H1 (cell line): ENCODE results near the gene SNAI1. TPM values are rescaled to one million over a fixed set of nuclear protein-coding genes. Genes with fewer than 3 reads are reported as not detected.

ENCODE experiments used
- CTCF ChIA-PET: fragments of 300-600 bp; sonication (Branson Sonifier 250); formaldehyde crosslinking; loops from one replicate; lab custom pipeline; 2021; ENCODE audit not compliant: partially characterized antibody; lab: Charles Lee
- POLR2A ChIA-PET: fragments of 300-600 bp; sonication (Branson Sonifier 250); formaldehyde crosslinking; loops from one replicate; lab custom pipeline; 2021; ENCODE audit warnings: inconsistent platforms; ENCODE audit not compliant: partially characterized antibody; lab: Charles Lee
- DNase-seq, 2 experiments: peaks; one replicate each; pipeline versions ENCODE4 v3.0.0 to v3.0.0-alpha.2; 2010 to 2022; ENCODE audit warnings: low spot score in 2 of 2, low read depth in 1 of 2, mixed read lengths in 1 of 2
- FAIRE-seq: peaks from 2 replicates; lab custom pipeline; 2011; peaks lifted over from hg19 to GRCh38; lab: Jason Lieb, UNC
- H2AFZ ChIP-seq: 2 replicates; pipeline ENCODE4 v1.8.1; 2012; ENCODE audit warnings: low read length, inconsistent platforms
- H2AK5ac ChIP-seq: 2 replicates; pipeline ENCODE4 v1.6.1; 2013; ENCODE audit warnings: low read depth, low read length
- H2BK120ac ChIP-seq: replicated peaks from 2 replicates; pipeline ENCODE3; 2013; ENCODE audit warnings: low read depth, low read length, inconsistent platforms
- H2BK12ac ChIP-seq: 2 replicates; pipeline ENCODE4 v1.6.1; 2013; ENCODE audit warnings: low read depth, low read length
- H2BK15ac ChIP-seq: 2 replicates; pipeline ENCODE4 v1.6.1; 2013; ENCODE audit warnings: low read length
- H2BK20ac ChIP-seq: 2 replicates; pipeline ENCODE4 v1.6.1; 2013; ENCODE audit warnings: low read length
- H2BK5ac ChIP-seq: 2 replicates; pipeline ENCODE4 v1.6.1; 2013; ENCODE audit warnings: low read depth, low read length
- H3K14ac ChIP-seq: 2 replicates; pipeline ENCODE4 v1.6.1; 2013; ENCODE audit warnings: inconsistent platforms; ENCODE audit not compliant: insufficient read length
- H3K18ac ChIP-seq: 2 replicates; pipeline ENCODE4 v1.6.1; 2013; ENCODE audit warnings: low read length; ENCODE audit errors: extremely low read depth
- H3K23ac ChIP-seq: 2 replicates; pipeline ENCODE4 v1.6.1; 2013; ENCODE audit warnings: inconsistent platforms; ENCODE audit not compliant: insufficient read length
- H3K23me2 ChIP-seq: 2 replicates; pipeline ENCODE4 v1.6.1; 2013; ENCODE audit warnings: low read depth, low read length
- H3K27ac ChIP-seq: 2 replicates; pipeline ENCODE4 v1.6.1; 2011; ENCODE audit warnings: low read depth, low read length, inconsistent platforms
- H3K27me3 ChIP-seq, 4 experiments: replicated peaks in 1 of 4; 1 replicate in 1 of 4; 2 replicates in 3 of 4; pipeline versions ENCODE4 v1.6.1 to v1.8.1; 2011 to 2013; ENCODE audit warnings: low read length in 3 of 4, mild to moderate bottlenecking in 3 of 4, inconsistent platforms in 2 of 4, mixed read lengths in 2 of 4, moderate library complexity in 1 of 4; ENCODE audit not compliant: control insufficient read depth in 3 of 4, insufficient read depth in 3 of 4; ENCODE audit errors: extremely low read depth in 1 of 4
- H3K36me3 ChIP-seq, 4 experiments: 2 replicates each; pipeline versions ENCODE4 v1.6.1 to v1.8.1; 2011 to 2013; ENCODE audit warnings: mild to moderate bottlenecking in 4 of 4, low read length in 3 of 4, moderate library complexity in 2 of 4, control low read depth in 1 of 4, inconsistent platforms in 1 of 4; ENCODE audit not compliant: insufficient read depth in 4 of 4, control insufficient read depth in 2 of 4
- H3K4ac ChIP-seq: replicated peaks from 2 replicates; pipeline ENCODE3; 2013; ENCODE audit warnings: low read length, low read depth, mixed read lengths, inconsistent platforms; ENCODE audit not compliant: insufficient read length
- H3K4me1 ChIP-seq, 4 experiments: replicated peaks in 1 of 4; 1 replicate in 1 of 4; 2 replicates in 3 of 4; pipeline versions ENCODE4 v1.6.1 to v1.8.1; 2011 to 2013; ENCODE audit warnings: low read length in 3 of 4, inconsistent platforms in 2 of 4, mixed read lengths in 1 of 4; ENCODE audit not compliant: insufficient read depth in 4 of 4, control insufficient read depth in 3 of 4
- H3K4me2 ChIP-seq, 2 experiments: 2 replicates each; pipeline versions ENCODE4 v1.6.1 to v1.8.1; 2011 to 2013; ENCODE audit warnings: low read depth in 2 of 2, low read length in 2 of 2, control low read depth in 1 of 2, inconsistent platforms in 1 of 2, mild to moderate bottlenecking in 1 of 2; ENCODE audit not compliant: insufficient read depth in 1 of 2
- H3K4me3 ChIP-seq, 4 experiments: fragments of 200-600, 300-600 bp in 1 of 4; sonication (generic), shearing (Covaris generic), sonication (Bioruptor Twin) in 1 of 4; 2 replicates each; pipeline versions ENCODE4 v1.5.1 to v1.8.1; 2011 to 2016; ENCODE audit warnings: low read length in 4 of 4, low read depth in 3 of 4, control low read depth in 2 of 4, inconsistent platforms in 2 of 4, mild to moderate bottlenecking in 2 of 4, mixed read lengths in 1 of 4, moderate library complexity in 1 of 4; ENCODE audit not compliant: insufficient read depth in 2 of 4; ENCODE audit errors: extremely low read depth in 1 of 4
- H3K56ac ChIP-seq: replicated peaks from 2 replicates; pipeline ENCODE3; 2013; ENCODE audit warnings: low read depth, mild to moderate bottlenecking, mixed read lengths, low read length, inconsistent platforms; ENCODE audit not compliant: insufficient read length
- H3K79me1 ChIP-seq: 2 replicates; pipeline ENCODE4 v1.6.1; 2013; ENCODE audit warnings: low read depth, low read length, control low read depth
- H3K79me2 ChIP-seq, 2 experiments: 2 replicates each; pipeline versions ENCODE4 v1.6.1 to v1.8.1; 2012 to 2013; ENCODE audit warnings: low read length in 2 of 2, mild to moderate bottlenecking in 2 of 2, inconsistent platforms in 1 of 2; ENCODE audit not compliant: insufficient read depth in 2 of 2, control insufficient read depth in 1 of 2
- H3K9ac ChIP-seq, 4 experiments: replicated peaks in 1 of 4; 1 replicate in 1 of 4; 2 replicates in 3 of 4; pipeline versions ENCODE4 v1.6.1 to v1.8.1; 2011 to 2013; ENCODE audit warnings: low read depth in 3 of 4, low read length in 3 of 4, control low read depth in 2 of 4, mild to moderate bottlenecking in 2 of 4, moderate library complexity in 2 of 4, inconsistent platforms in 1 of 4; ENCODE audit errors: extremely low read depth in 1 of 4
- H3K9me3 ChIP-seq, 2 experiments: 2 replicates each; pipeline versions ENCODE4 v1.6.1 to v1.8.1; 2012 to 2013; ENCODE audit warnings: mild to moderate bottlenecking in 2 of 2, moderate library complexity in 2 of 2, control low read depth in 1 of 2, inconsistent platforms in 1 of 2, low read depth in 1 of 2, low read length in 1 of 2, mixed read lengths in 1 of 2; ENCODE audit not compliant: insufficient read depth in 2 of 2
- H4K20me1 ChIP-seq, 2 experiments: replicated peaks in 1 of 2; 2 replicates each; pipeline versions ENCODE3 to v1.8.1; 2011 to 2013; ENCODE audit warnings: inconsistent platforms in 2 of 2, low read length in 2 of 2, mild to moderate bottlenecking in 1 of 2; ENCODE audit not compliant: insufficient read depth in 2 of 2, control insufficient read depth in 1 of 2
- H4K5ac ChIP-seq: 2 replicates; pipeline ENCODE4 v1.6.1; 2013; ENCODE audit warnings: low read length, low read depth, mixed read lengths, inconsistent platforms; ENCODE audit not compliant: insufficient read length
- H4K8ac ChIP-seq: 2 replicates; pipeline ENCODE4 v1.8.0; 2013; ENCODE audit warnings: mild to moderate bottlenecking, moderate library complexity, low read length, inconsistent platforms; ENCODE audit not compliant: insufficient read depth; ENCODE audit errors: extremely low read depth
- H4K91ac ChIP-seq: replicated peaks from 2 replicates; pipeline ENCODE3; 2013; ENCODE audit warnings: low read length, mixed read lengths, inconsistent platforms; ENCODE audit not compliant: insufficient read length
- JUND ChIP-seq: IDR thresholded peaks from 2 replicates; pipeline ENCODE4 v1.6.1; 2011; ENCODE audit warnings: mild to moderate bottlenecking, improper control_type of control experiment, low read length
- POLR2AphosphoS5 ChIP-seq: IDR thresholded peaks from 2 replicates; pipeline ENCODE4 v1.6.1; 2011; ENCODE audit warnings: low read depth, low read length
- SIN3A ChIP-seq, 2 experiments: IDR thresholded peaks in 1 of 2; conservative IDR thresholded peaks in 1 of 2; 2 replicates each; pipeline ENCODE4 v1.6.1; 2011 to 2012; ENCODE audit warnings: low read length in 2 of 2, improper control_type of control experiment in 1 of 2, low read depth in 1 of 2, mild to moderate bottlenecking in 1 of 2
- YY1 ChIP-seq: IDR thresholded peaks from 2 replicates; pipeline ENCODE4 v1.6.1; 2011; ENCODE audit warnings: low read depth, mild to moderate bottlenecking, low read length
- WGBS, 2 experiments: shearing (Covaris generic) in 1 of 2; methylation state at CpG; one replicate each; pipeline versions ENCODE4 v1.1.6 to v1.1.7; 2013 to 2015; ENCODE audit warnings: low lambda C conversion rate in 2 of 2, mixed read lengths in 2 of 2, inconsistent platforms in 1 of 2, low coverage in 1 of 2, missing lambda C conversion rate in 1 of 2; ENCODE audit not compliant: insufficient replicate concordance in 2 of 2, insufficient coverage in 1 of 2, insufficient read length in 1 of 2; ENCODE audit errors: extremely low coverage in 1 of 2, missing lambda C conversion rate in 1 of 2; 5-methylcytosine and 5-hydroxymethylcytosine counted together
- polyA plus RNA-seq, 7 experiments: library from polyadenylated mRNA; depleted of rRNA in 3 of 7; stranded (reverse) in 5 of 7; unstranded in 2 of 7; fragments of >200 nt in 5 of 7; fragments of 200-250 nt in 2 of 7; gene quantifications; 1 replicate in 5 of 7; 2 replicates in 1 of 7; 4 replicates in 1 of 7; pipeline versions ENCODE4 v1.2.1 to v1.2.3, GENCODE V29; 2011 to 2013; ENCODE audit warnings: missing spikeins in 2 of 7, mixed read lengths in 2 of 7
- total RNA-seq: library from RNA; stranded (reverse); fragmentation: NEBNext Ultra II Directional; extraction: Animal tissue kit (Norgen Biotek cat#: 25700); gene quantifications from 2 replicates; pipeline ENCODE4 v1.2.1, GENCODE V29; 2021

SNAI1 gene
- total and polyA plus RNA-seq, 2 of the 8 experiments (the other 6 are each of a cell fraction or from before 2014, with no cell fraction given): 6.5 to 8.0 TPM

- no peak within 1 kb of the TSS for H3K4ac ChIP-seq
- H3K4me2 ChIP-seq: peak within 1 kb of the TSS; percentile 94 to 98
- peak within 1 kb of the TSS; percentile 28; the same call in 1 of the 2 replicates for H3K18ac ChIP-seq
- peaks cover 3 to 14% (median 8%) of the 10 kb centered on the region in 4 experiments; a peak in 5 of 7 replicates for H3K4me1 ChIP-seq
- DNase-seq (peak; percentile 44 to 88), FAIRE-seq (no peak)
- H3K4me3 ChIP-seq: peak within 1 kb of the TSS; percentile 74 to 99 (median 91)
- ChIA-PET POLR2A (interaction anchor here (1.1 to 1.7 kb wide), 6 partner anchors 14 to 133 kb away, joined by 3 to 5 read pairs (median 4); partner anchors contain the start of gene SNAI1), CTCF (interaction anchor here (0.8 to 1.7 kb wide), 4 partner anchors 11 to 242 kb away, joined by 3 to 10 read pairs (median 4); no protein-coding TSS in a partner anchor)
- no peak within 1 kb of the TSS for H3K23ac ChIP-seq
- peaks cover 0 to 10% (median 0%) of the 10 kb centered on the region in 4 experiments; a peak in 4 of 8 replicates for H3K36me3 ChIP-seq
- peak within 1 kb of the TSS; percentile 68; the same call in 1 of the 2 replicates for H2BK12ac ChIP-seq
- H4K8ac ChIP-seq: peak within 1 kb of the TSS; percentile 54; the same call in 1 of the 2 replicates
- no peaks in the 10 kb centered on the region for H3K9me3 ChIP-seq
- no peak within 1 kb of the TSS for H3K56ac ChIP-seq
- no peak within 1 kb of the TSS for H2AK5ac ChIP-seq
- 0 out of 2 replicates have a peak within 1 kb of the TSS, but pooled peaks have one; percentile 92 for H2BK15ac ChIP-seq
- peaks cover 6 to 10% of the 10 kb centered on the region in 2 experiments for H4K20me1 ChIP-seq
- peak within 1 kb of the TSS; percentile 49 to 77 (median 66) for H3K9ac ChIP-seq
- no peaks in the 10 kb centered on the region for H3K27me3 ChIP-seq
- peaks cover 7% of the 10 kb centered on the region; the same call in 1 of the 2 replicates for H3K23me2 ChIP-seq
- 0 out of 2 replicates have a peak within 1 kb of the TSS, but pooled peaks have one; percentile 60 for H2BK5ac ChIP-seq
- peaks cover 19 to 49% of the 10 kb centered on the region in 2 experiments for H3K79me2 ChIP-seq
- no peak within 1 kb of the TSS for H4K5ac ChIP-seq
- WGBS, 2 experiments: 5% methylated on average over 52 of the region's 79 CpGs; no CpG with 5 or more reads in 1 of the 2 experiments
- peak within 1 kb of the TSS; percentile 76; the same call in 1 of the 2 replicates for H3K27ac ChIP-seq
- H3K14ac ChIP-seq: no peak within 1 kb of the TSS
- peaks cover 10% of the 10 kb centered on the region for H3K79me1 ChIP-seq
- H2BK20ac ChIP-seq: 0 out of 2 replicates have a peak within 1 kb of the TSS, but pooled peaks have one; percentile 61
- H4K91ac ChIP-seq: peak within 1 kb of the TSS; percentile 65
- H2BK120ac ChIP-seq: no peak within 1 kb of the TSS
- no peak within 1 kb of the TSS; the same call in 1 of the 2 replicates for H2AFZ ChIP-seq
- peak; percentile 54 to 74; a peak in 2 of 4 replicates for TF ChIP-seq SIN3A (conservative IDR thresholded peaks at IDR 0.05 in 1 of 2, IDR thresholded peaks at IDR 0.05 in 1 of 2; ENCODE audit: low read depth in 1 of 2, low read length in 2 of 2)
- peak; percentile 93 for TF ChIP-seq YY1
- peak; percentile 60; the same call in 1 of the 2 replicates for TF ChIP-seq POLR2AphosphoS5
- no peak for TF ChIP-seq JUND
Measured at GRCh38 chr20:49936153-49937026, 46.4 kb upstream of the SNAI1 start, which contains the start of gene RNF114. RNF114 (plus strand) TSS chr20:49936397; CDS start chr20:49936413, 16 bp downstream.
